Ishikawa (cell line): Measurements from ENCODE around the gene SLC25A28.

ENCODE experiments used
- CREB1 ChIP-seq: IDR thresholded peaks from 2 replicates; pipeline ENCODE4 v1.6.1; 2012; ENCODE audit warnings: low read depth
- EP300 ChIP-seq: IDR thresholded peaks from 2 replicates; pipeline ENCODE4 v1.6.1; 2012; ENCODE audit warnings: borderline replicate concordance
- NFIC ChIP-seq: IDR thresholded peaks from 2 replicates; pipeline ENCODE4 v1.6.1; 2012
- REST ChIP-seq: IDR thresholded peaks from 2 replicates; pipeline ENCODE4 v1.6.1; 2012; ENCODE audit warnings: low read depth, mild to moderate bottlenecking
- TAF1 ChIP-seq: IDR thresholded peaks from 2 replicates; pipeline ENCODE4 v1.6.1; 2012; ENCODE audit warnings: low read depth, mild to moderate bottlenecking
- TCF12 ChIP-seq: IDR thresholded peaks from 2 replicates; pipeline ENCODE4 v1.6.1; 2012; ENCODE audit warnings: low read depth

DNA sequence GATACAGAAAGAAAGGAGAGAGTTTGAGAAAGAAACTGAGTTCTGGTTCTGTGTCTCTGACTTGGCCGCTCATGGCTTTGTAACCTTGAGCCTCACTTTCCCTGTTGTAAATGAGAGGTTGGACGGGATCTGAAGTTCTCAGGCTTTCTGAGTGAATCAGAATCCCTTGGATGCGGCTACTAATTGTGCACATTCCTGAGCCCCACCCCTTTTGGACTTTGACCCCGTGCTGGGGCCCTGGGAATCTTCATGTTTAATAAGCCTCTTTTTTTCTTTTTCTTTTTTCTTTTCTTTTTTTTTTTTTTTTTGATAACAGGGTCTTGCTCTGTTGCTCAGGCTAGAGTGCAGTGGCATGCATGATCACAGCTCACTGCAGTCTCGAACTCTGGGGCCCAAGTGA is 26.9 kb downstream of the SLC25A28 start:
- TF ChIP-seq TAF1: no peak
- TF ChIP-seq EP300: no peak
- TF ChIP-seq REST: no peak
- TF ChIP-seq CREB1: no peak
- TF ChIP-seq NFIC: no peak
- no peak for TF ChIP-seq TCF12
